Mammary epithelial cell (primary cell): Measurements from ENCODE around the gene WDR4.

ENCODE experiments used
- EZH2 ChIP-seq: IDR thresholded peaks from 2 replicates; pipeline ENCODE4 v1.6.1; 2012; ENCODE audit warnings: low read length, inconsistent platforms, borderline replicate concordance
- TF ChIP-seq, protein P1 (sequence below), 2 donors: IDR thresholded peaks in 1 of 2; conservative IDR thresholded peaks in 1 of 2; 2 replicates each; pipeline ENCODE4 v1.5.1; 2011 to 2012; ENCODE audit warnings: inconsistent platforms in 2 of 2, low read length in 2 of 2, mild to moderate bottlenecking in 2 of 2, control low read depth in 1 of 2, low read depth in 1 of 2; ENCODE audit not compliant: insufficient read depth in 1 of 2; ENCODE audit errors: extremely low read depth in 1 of 2

DNA sequence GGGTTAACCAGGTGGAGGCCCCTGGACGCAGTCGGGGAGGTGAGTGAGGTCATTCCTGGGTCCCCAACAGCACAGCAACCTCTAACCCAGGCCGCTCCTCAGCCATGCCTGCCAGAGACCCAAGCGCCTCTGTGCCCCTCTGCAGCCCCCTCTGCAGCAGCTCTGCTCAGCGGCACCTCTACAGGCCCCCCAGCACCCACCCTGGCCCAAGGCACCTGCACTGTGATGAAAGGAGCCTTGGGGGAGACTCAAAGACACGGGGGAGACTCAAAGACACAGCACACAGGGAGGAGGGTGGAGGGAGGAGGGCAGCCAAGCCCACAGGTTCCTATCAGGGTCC lies 19.5 kb downstream of the WDR4 start:
- TF ChIP-seq, protein P1, sequence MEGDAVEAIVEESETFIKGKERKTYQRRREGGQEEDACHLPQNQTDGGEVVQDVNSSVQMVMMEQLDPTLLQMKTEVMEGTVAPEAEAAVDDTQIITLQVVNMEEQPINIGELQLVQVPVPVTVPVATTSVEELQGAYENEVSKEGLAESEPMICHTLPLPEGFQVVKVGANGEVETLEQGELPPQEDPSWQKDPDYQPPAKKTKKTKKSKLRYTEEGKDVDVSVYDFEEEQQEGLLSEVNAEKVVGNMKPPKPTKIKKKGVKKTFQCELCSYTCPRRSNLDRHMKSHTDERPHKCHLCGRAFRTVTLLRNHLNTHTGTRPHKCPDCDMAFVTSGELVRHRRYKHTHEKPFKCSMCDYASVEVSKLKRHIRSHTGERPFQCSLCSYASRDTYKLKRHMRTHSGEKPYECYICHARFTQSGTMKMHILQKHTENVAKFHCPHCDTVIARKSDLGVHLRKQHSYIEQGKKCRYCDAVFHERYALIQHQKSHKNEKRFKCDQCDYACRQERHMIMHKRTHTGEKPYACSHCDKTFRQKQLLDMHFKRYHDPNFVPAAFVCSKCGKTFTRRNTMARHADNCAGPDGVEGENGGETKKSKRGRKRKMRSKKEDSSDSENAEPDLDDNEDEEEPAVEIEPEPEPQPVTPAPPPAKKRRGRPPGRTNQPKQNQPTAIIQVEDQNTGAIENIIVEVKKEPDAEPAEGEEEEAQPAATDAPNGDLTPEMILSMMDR (conservative IDR thresholded peaks at IDR 0.05 in 1 of 2, IDR thresholded peaks at IDR 0.05 in 1 of 2; ENCODE audit: extremely low read depth in 1 of 2, insufficient read depth in 1 of 2, low read depth in 1 of 2, low read length in 2 of 2): no peak
- no peak for TF ChIP-seq EZH2
